ENCODE results near the gene PRR33.

PRR33 gene

GRCh38 chr11:1908618-1909017 lies 16.9 kb upstream of the PRR33 start:
- Histone ChIP-seq H3K9ac (ENCODE audit: low read depth, low read length) (no peak overlapping the region), H3K27me3 (ENCODE audit: control insufficient read depth, insufficient read depth, low read length) (peaks cover 34% of the 10 kb centered on the region), H3K36me3 (ENCODE audit: insufficient read depth, low read length) (no peaks in the 10 kb centered on the region), H3K4me3 (ENCODE audit: low read length) (no peak overlapping the region), H3K4me1 (ENCODE audit: control insufficient read depth, insufficient read depth, low read length) (no peaks in the 10 kb centered on the region), H3K9me3 (replicated peaks; ENCODE audit: low read length) (no peaks in the 10 kb centered on the region), H3K4me2 (ENCODE audit: low read length) (no peak overlapping the region)

- H3K9me3 ChIP-seq (replicated peaks; ENCODE audit: low read length): no peaks in the 10 kb centered on the region
- no peak overlapping the region for H3K4me2 ChIP-seq (ENCODE audit: low read length)
- H3K9ac ChIP-seq (ENCODE audit: low read depth, low read length): no peak overlapping the region
- peaks cover 37% of the 10 kb centered on the region for H3K27me3 ChIP-seq (ENCODE audit: control insufficient read depth, insufficient read depth, low read length)
- no peaks in the 10 kb centered on the region for H3K4me1 ChIP-seq (ENCODE audit: control insufficient read depth, insufficient read depth, low read length)
- H3K36me3 ChIP-seq (ENCODE audit: insufficient read depth, low read length): no peaks in the 10 kb centered on the region
- no peak overlapping the region for H3K4me3 ChIP-seq (ENCODE audit: low read length)
Observed at GRCh38 chr11:1906611-1907423, 15.1 kb upstream of the PRR33 start.

- Histone ChIP-seq H3K9ac (ENCODE audit: low read depth, low read length) (no peak overlapping the region), H3K4me2 (ENCODE audit: low read length) (no peak overlapping the region), H3K4me3 (ENCODE audit: low read length) (no peak overlapping the region), H3K4me1 (ENCODE audit: control insufficient read depth, insufficient read depth, low read length) (no peaks in the 10 kb centered on the region), H3K36me3 (ENCODE audit: insufficient read depth, low read length) (no peaks in the 10 kb centered on the region), H3K9me3 (replicated peaks; ENCODE audit: low read length) (no peaks in the 10 kb centered on the region), H3K27me3 (ENCODE audit: control insufficient read depth, insufficient read depth, low read length) (peaks cover 43% of the 10 kb centered on the region)
Observed at GRCh38 chr11:1906181-1906580, 14.5 kb upstream of the PRR33 start.

- H3K4me1 ChIP-seq (ENCODE audit: control insufficient read depth, insufficient read depth, low read length): no peaks in the 10 kb centered on the region
- H3K27me3 ChIP-seq (ENCODE audit: control insufficient read depth, insufficient read depth, low read length): peaks cover 66% of the 10 kb centered on the region
- no peak overlapping the region for H3K4me3 ChIP-seq (ENCODE audit: low read length)
- no peaks in the 10 kb centered on the region for H3K36me3 ChIP-seq (ENCODE audit: insufficient read depth, low read length)
- no peak overlapping the region for H3K9ac ChIP-seq (ENCODE audit: low read depth, low read length)
- H3K4me2 ChIP-seq (ENCODE audit: low read length): no peak overlapping the region
- H3K9me3 ChIP-seq (replicated peaks; ENCODE audit: low read length): no peaks in the 10 kb centered on the region
Observed at GRCh38 chr11:1899686-1900085, 8.0 kb upstream of the PRR33 start.

GRCh38 chr11:1899090-1899489 lies 7.4 kb upstream of the PRR33 start:
- Histone ChIP-seq H3K4me3 (ENCODE audit: low read length) (no peak overlapping the region), H3K36me3 (ENCODE audit: insufficient read depth, low read length) (no peaks in the 10 kb centered on the region), H3K9me3 (replicated peaks; ENCODE audit: low read length) (no peaks in the 10 kb centered on the region), H3K27me3 (ENCODE audit: control insufficient read depth, insufficient read depth, low read length) (peaks cover 66% of the 10 kb centered on the region), H3K9ac (ENCODE audit: low read depth, low read length) (no peak overlapping the region), H3K4me2 (ENCODE audit: low read length) (no peak overlapping the region), H3K4me1 (ENCODE audit: control insufficient read depth, insufficient read depth, low read length) (no peaks in the 10 kb centered on the region)

GRCh38 chr11:1896923-1897322 lies 5.2 kb upstream of the PRR33 start:
- H3K36me3 ChIP-seq (ENCODE audit: insufficient read depth, low read length): no peaks in the 10 kb centered on the region
- H3K4me3 ChIP-seq (ENCODE audit: low read length): no peak overlapping the region
- H3K9me3 ChIP-seq (replicated peaks; ENCODE audit: low read length): no peaks in the 10 kb centered on the region
- H3K9ac ChIP-seq (ENCODE audit: low read depth, low read length): no peak overlapping the region
- no peaks in the 10 kb centered on the region for H3K4me1 ChIP-seq (ENCODE audit: control insufficient read depth, insufficient read depth, low read length)
- no peak overlapping the region for H3K4me2 ChIP-seq (ENCODE audit: low read length)
- H3K27me3 ChIP-seq (ENCODE audit: control insufficient read depth, insufficient read depth, low read length): peaks cover 56% of the 10 kb centered on the region

GRCh38 chr11:1896468-1896867 lies 4.8 kb upstream of the PRR33 start:
- Histone ChIP-seq H3K27me3 (ENCODE audit: control insufficient read depth, insufficient read depth, low read length) (peaks cover 53% of the 10 kb centered on the region), H3K4me2 (ENCODE audit: low read length) (no peak overlapping the region), H3K4me3 (ENCODE audit: low read length) (no peak overlapping the region), H3K36me3 (ENCODE audit: insufficient read depth, low read length) (peaks cover 2% of the 10 kb centered on the region), H3K9ac (ENCODE audit: low read depth, low read length) (no peak overlapping the region), H3K4me1 (ENCODE audit: control insufficient read depth, insufficient read depth, low read length) (no peaks in the 10 kb centered on the region), H3K9me3 (replicated peaks; ENCODE audit: low read length) (no peaks in the 10 kb centered on the region)

GRCh38 chr11:1894759-1895158 lies 3.1 kb upstream of the PRR33 start:
- H3K36me3 ChIP-seq (ENCODE audit: insufficient read depth, low read length): peaks cover 19% of the 10 kb centered on the region
- no peak overlapping the region for H3K4me2 ChIP-seq (ENCODE audit: low read length)
- H3K4me3 ChIP-seq (ENCODE audit: low read length): no peak overlapping the region
- no peak overlapping the region for H3K9ac ChIP-seq (ENCODE audit: low read depth, low read length)
- peaks cover 12% of the 10 kb centered on the region for H3K4me1 ChIP-seq (ENCODE audit: control insufficient read depth, insufficient read depth, low read length)
- H3K9me3 ChIP-seq (replicated peaks; ENCODE audit: low read length): no peaks in the 10 kb centered on the region
- peaks cover 39% of the 10 kb centered on the region for H3K27me3 ChIP-seq (ENCODE audit: control insufficient read depth, insufficient read depth, low read length)

GRCh38 chr11:1893581-1894359 lies 2.1 kb upstream of the PRR33 start:
- peaks cover 27% of the 10 kb centered on the region for H3K36me3 ChIP-seq (ENCODE audit: insufficient read depth, low read length)
- H3K4me2 ChIP-seq (ENCODE audit: low read length): no peak overlapping the region
- H3K4me1 ChIP-seq (ENCODE audit: control insufficient read depth, insufficient read depth, low read length): peaks cover 22% of the 10 kb centered on the region
- H3K9me3 ChIP-seq (replicated peaks; ENCODE audit: low read length): no peaks in the 10 kb centered on the region
- no peak overlapping the region for H3K4me3 ChIP-seq (ENCODE audit: low read length)
- H3K9ac ChIP-seq (ENCODE audit: low read depth, low read length): no peak overlapping the region
- H3K27me3 ChIP-seq (ENCODE audit: control insufficient read depth, insufficient read depth, low read length): peaks cover 29% of the 10 kb centered on the region

- Histone ChIP-seq H3K4me2 (ENCODE audit: low read length) (no peak overlapping the region), H3K9ac (ENCODE audit: low read depth, low read length) (no peak overlapping the region), H3K4me3 (ENCODE audit: low read length) (no peak overlapping the region), H3K36me3 (ENCODE audit: insufficient read depth, low read length) (peaks cover 39% of the 10 kb centered on the region), H3K27me3 (ENCODE audit: control insufficient read depth, insufficient read depth, low read length) (peaks cover 19% of the 10 kb centered on the region), H3K9me3 (replicated peaks; ENCODE audit: low read length) (no peaks in the 10 kb centered on the region), H3K4me1 (ENCODE audit: control insufficient read depth, insufficient read depth, low read length) (peaks cover 33% of the 10 kb centered on the region)
Observed at GRCh38 chr11:1892558-1892957, 863 bp upstream of the PRR33 start.

- H3K9ac ChIP-seq (ENCODE audit: low read depth, low read length): no peak overlapping the region
- no peak overlapping the region for H3K4me3 ChIP-seq (ENCODE audit: low read length)
- peaks cover 33% of the 10 kb centered on the region for H3K4me1 ChIP-seq (ENCODE audit: control insufficient read depth, insufficient read depth, low read length)
- H3K36me3 ChIP-seq (ENCODE audit: insufficient read depth, low read length): peaks cover 43% of the 10 kb centered on the region
- H3K27me3 ChIP-seq (ENCODE audit: control insufficient read depth, insufficient read depth, low read length): peaks cover 14% of the 10 kb centered on the region
- H3K9me3 ChIP-seq (replicated peaks; ENCODE audit: low read length): no peaks in the 10 kb centered on the region
- H3K4me2 ChIP-seq (ENCODE audit: low read length): no peak overlapping the region
Observed at GRCh38 chr11:1892116-1892515, 421 bp upstream of the PRR33 start.

All from skeletal muscle satellite cell (primary cell).